Activated T-cell treated with anti-CD3 and anti-CD28 coated beads for 24 hours (primary cell): ENCODE measurements around the gene ZCRB1.

Experiments
- DNase-seq: peaks from one replicate; pipeline ENCODE4 v3.0.0-alpha.2; 2020; ENCODE audit warnings: low read depth

The ZCRB1 gene

GRCh38 chr12:42327227-42327590 is 1.3 kb upstream of the ZCRB1 start:
- no peak for DNase-seq

- peak; percentile 1 for DNase-seq
These were observed 790 bp upstream of the ZCRB1 start for GRCh38 chr12:42326541-42327226.

GRCh38 chr12:42325326-42325652 is 605 bp downstream of the ZCRB1 start:
- DNase-seq = no peak

- no peak for DNase-seq
These were observed 2.0 kb downstream of the ZCRB1 start for GRCh38 chr12:42323856-42324255.

GRCh38 chr12:42322567-42322966 is 3.3 kb downstream of the ZCRB1 start:
- no peak for DNase-seq

- no peak for DNase-seq
These were observed 5.1 kb downstream of the ZCRB1 start for GRCh38 chr12:42320796-42321195.

- DNase-seq = no peak
These were observed 10.8 kb downstream of the ZCRB1 start for GRCh38 chr12:42315108-42315507.

GRCh38 chr12:42309996-42310395 is 15.9 kb downstream of the ZCRB1 start:
- DNase-seq = no peak

GRCh38 chr12:42308390-42308789 is 17.5 kb downstream of the ZCRB1 start:
- DNase-seq = no peak

- DNase-seq = no peak
These were observed 19.6 kb downstream of the ZCRB1 start for GRCh38 chr12:42306297-42306696.

GRCh38 chr12:42299392-42300308 is 26.2 kb downstream of the ZCRB1 start:
- DNase-seq = peak; percentile 68

GRCh38 chr12:42298887-42299286 is 27.0 kb downstream of the ZCRB1 start:
- DNase-seq = no peak

- DNase-seq = no peak
These were observed 29.3 kb downstream of the ZCRB1 start for GRCh38 chr12:42296503-42297109.

- DNase-seq = no peak
These were observed 34.2 kb downstream of the ZCRB1 start for GRCh38 chr12:42291680-42292079.

GRCh38 chr12:42288544-42288943 is 37.4 kb downstream of the ZCRB1 start:
- DNase-seq = no peak

GRCh38 chr12:42286741-42287140 is 39.2 kb downstream of the ZCRB1 start:
- DNase-seq = no peak

- DNase-seq = no peak
These were observed 40.5 kb downstream of the ZCRB1 start for GRCh38 chr12:42285431-42285830.

GRCh38 chr12:42284876-42285275 is 41.0 kb downstream of the ZCRB1 start:
- no peak for DNase-seq

GRCh38 chr12:42284157-42284556 is 41.7 kb downstream of the ZCRB1 start:
- DNase-seq = no peak

GRCh38 chr12:42283739-42284138 is 42.2 kb downstream of the ZCRB1 start:
- DNase-seq = no peak

- no peak for DNase-seq
These were observed 43.6 kb downstream of the ZCRB1 start for GRCh38 chr12:42282294-42282693.

GRCh38 chr12:42281844-42282243 is 44.0 kb downstream of the ZCRB1 start:
- DNase-seq = no peak

- no peak for DNase-seq
These were observed 44.6 kb downstream of the ZCRB1 start for GRCh38 chr12:42281278-42281677.
